Right lobe of liver (tissue), 6 donors: ENCODE data around the gene BCO1. TPM values are rescaled to one million over a fixed set of nuclear protein-coding genes. Genes with fewer than 3 reads are reported as not detected.

Experiments
- ATAC-seq, 4 donors: fragments of 200-7000 bp; cut with Tn5 transposase; one replicate each; pipeline ENCODE4 v1.9.1; 2020; ENCODE audit warnings: mild to moderate bottlenecking in 4 of 4, moderate library complexity in 4 of 4
- DNase-seq, 3 donors: peaks; one replicate each; pipeline ENCODE4 v3.0.0-alpha.2; 2020
- H3K27ac ChIP-seq, 3 donors: fragments of 200-600 bp; one replicate each; pipeline ENCODE4 v1.8.0; 2022
- H3K27me3 ChIP-seq, 2 donors: fragments of 200-600 bp; one replicate each; pipeline ENCODE4 v1.8.0; 2022
- H3K36me3 ChIP-seq, 4 donors: fragments of 200-600 bp; sonication (generic) in 1 of 4; one replicate each; pipeline versions ENCODE4 v1.5.1 to v1.8.0; 2017 to 2022; ENCODE audit warnings: control low read depth in 1 of 4
- H3K4me1 ChIP-seq, 4 donors: fragments of 200-600 bp; sonication (generic) in 1 of 4; one replicate each; pipeline versions ENCODE4 v1.5.1 to v1.8.0; 2017 to 2022; ENCODE audit warnings: control low read depth in 1 of 4
- H3K4me3 ChIP-seq, 3 donors: fragments of 200-600 bp; one replicate each; pipeline ENCODE4 v1.8.0; 2022
- H3K9me3 ChIP-seq, 4 donors: fragments of 200-600 bp; sonication (generic) in 1 of 4; one replicate each; pipeline versions ENCODE4 v1.5.1 to v1.8.0; 2017 to 2022; ENCODE audit warnings: control low read depth in 1 of 4
- CTCF ChIP-seq, 4 donors: fragments of 200-600 bp in 3 of 4; fragments of 450-650 bp in 1 of 4; IDR thresholded peaks; one replicate each; pipeline versions ENCODE4 v1.5.1 to v1.8.0; 2016 to 2022; ENCODE audit warnings: antibody characterized with exemption in 4 of 4, mild to moderate bottlenecking in 2 of 4
- POLR2A ChIP-seq: fragments of 450-650 bp; IDR thresholded peaks from one replicate; pipeline ENCODE4 v1.6.1; 2017; ENCODE audit warnings: antibody characterized with exemption, mild to moderate bottlenecking
- WGBS: methylation state at CpG from one replicate; pipeline ENCODE4 v1.1.6; 2018; ENCODE audit warnings: low coverage, low lambda C conversion rate; ENCODE audit not compliant: insufficient coverage; ENCODE audit errors: missing lambda C conversion rate; 5-methylcytosine and 5-hydroxymethylcytosine counted together
- intact Hi-C, 2 donors: fragments of 100-400 bp; cut with DNase I; formaldehyde crosslinking; loops; one replicate each; pipeline versions ENCODE4 v1.11.2 to v1.14.1; 2022
- total RNA-seq, 6 experiments: library from RNA; depleted of rRNA in 2 of 6; stranded (reverse); fragments of >200 nt in 2 of 6; fragmentation: NEBNext Ultra II Directional in 3 of 6; extraction: Animal tissue kit (Norgen Biotek cat#: 25700) in 3 of 6; gene quantifications; one replicate each; pipeline versions ENCODE4 v1.1.0 to v1.2.4, GENCODE V29; 2016 to 2023
- donor health status: DM: no; HTN: yes; CAD: no.
- donor health status: DM: no; HTN: no; CAD: no.
- donor health status: DM: no; HTN: no; CAD: no.
- donor health status: DM: no; HTN: yes; CAD: no.
- donor health status: DM: no; HTN: yes; CAD: no.

The BCO1 gene
- total RNA-seq, 6 experiments from 2014 or later = 0.11 to 0.55 (median 0.31) TPM; not detected in 1

- TF ChIP-seq POLR2A (no peak), CTCF (IDR thresholded peaks at IDR 0.05) (no peak)
- H3K4me1 ChIP-seq = no peaks in the 10 kb centered on the region
- intact Hi-C loops = no loop called here
- 56% methylated on average over 1 of the region's 3 CpGs for WGBS
- ATAC-seq = no peak
- H3K36me3 ChIP-seq = no peaks in the 10 kb centered on the region
- H3K27me3 ChIP-seq = no peaks in the 10 kb centered on the region
- H3K27ac ChIP-seq = no peak overlapping the region
- no peak overlapping the region for H3K4me3 ChIP-seq
- no peaks in the 10 kb centered on the region for H3K9me3 ChIP-seq
- no peak for DNase-seq
Observed at GRCh38 chr16:81210807-81211206, 27.7 kb upstream of the BCO1 start.

GRCh38 chr16:81212830-81213465 is 25.5 kb upstream of the BCO1 start:
- 60% methylated on average over 5 of the region's 11 CpGs for WGBS
- H3K27me3 ChIP-seq = no peaks in the 10 kb centered on the region
- intact Hi-C loops = no loop called here
- DNase-seq (no peak), ATAC-seq (no peak)
- H3K4me3 ChIP-seq = no peak overlapping the region
- no peaks in the 10 kb centered on the region for H3K9me3 ChIP-seq
- H3K36me3 ChIP-seq = no peaks in the 10 kb centered on the region
- H3K4me1 ChIP-seq = no peaks in the 10 kb centered on the region
- H3K27ac ChIP-seq = no peak overlapping the region
- TF ChIP-seq POLR2A = no peak
- TF ChIP-seq CTCF (IDR thresholded peaks at IDR 0.05) = no peak

- Histone ChIP-seq H3K4me1 (no peaks in the 10 kb centered on the region), H3K9me3 (no peaks in the 10 kb centered on the region), H3K4me3 (no peak overlapping the region), H3K36me3 (no peaks in the 10 kb centered on the region), H3K27me3 (no peaks in the 10 kb centered on the region), H3K27ac (no peak overlapping the region)
- peak; percentile 56 to 77 (median 70) for ATAC-seq
- intact Hi-C loops = no loop called here
- 48% methylated on average over 8 of the region's 15 CpGs for WGBS
- TF ChIP-seq CTCF (IDR thresholded peaks at IDR 0.05) (peak; percentile 18 to 50 (median 36)), POLR2A (no peak)
- peak in 2 of 3 donors; percentile 39 to 52 for DNase-seq
Observed at GRCh38 chr16:81214745-81215166, 23.7 kb upstream of the BCO1 start.

GRCh38 chr16:81216114-81216513 is 22.4 kb upstream of the BCO1 start:
- ATAC-seq (peak in 1 of 4 donors; percentile 20), DNase-seq (no peak)

More at GRCh38 chr16:81216114-81216513, 22.4 kb upstream of the BCO1 start:
- no peaks in the 10 kb centered on the region for H3K36me3 ChIP-seq
- no peak overlapping the region for H3K27ac ChIP-seq
- H3K4me3 ChIP-seq = no peak overlapping the region
- no peak for TF ChIP-seq POLR2A
- TF ChIP-seq CTCF (IDR thresholded peaks at IDR 0.05) = no peak
- no CpG with 5 or more reads among the region's 16 CpGs for WGBS
- H3K27me3 ChIP-seq = no peaks in the 10 kb centered on the region
- intact Hi-C loops = no loop called here
- no peaks in the 10 kb centered on the region for H3K4me1 ChIP-seq
- no peaks in the 10 kb centered on the region for H3K9me3 ChIP-seq
